SK-N-SH (cell line): ENCODE results near the gene PRPSAP2. TPM values are rescaled to one million over a fixed set of nuclear protein-coding genes. Genes with fewer than 3 reads are reported as not detected.

ENCODE experiments used
- polyA plus RNA-seq, 3 experiments: library from polyadenylated mRNA; depleted of rRNA; stranded (reverse); fragments of >200 nt; gene quantifications; 2 replicates each; pipeline ENCODE4 v1.2.3, GENCODE V29; 2012
- small RNA-seq, 7 experiments: library from RNA; depleted of rRNA; stranded (forward); fragments of <200 nt; gene quantifications; one replicate each; pipeline ENCODE3, GENCODE V24; 2012

The PRPSAP2 gene
- polyA plus RNA-seq, 1 of the 3 experiments (the other 2 are of a cell fraction), result 27.6 TPM

Small RNA genes lying within 50 kb of the gene (small RNA-seq; reads per million reads assigned to genes)
- gene RF00324, result 0 reads per million in 7 experiments

Other genes with a start within 250 kb of the PRPSAP2 start
- gene TBC1D28, start 213.7 kb upstream of the PRPSAP2 start, polyA plus RNA-seq (2012; rRNA removed), result not detected in 2 replicates
- gene FOXO3B, start 175.8 kb upstream of the PRPSAP2 start, polyA plus RNA-seq (2012; rRNA removed), result 3.0 and 3.9 TPM in 2 replicates
- 0.02 and 0.03 TPM in 2 replicates for gene FBXW10, start 114.1 kb upstream of the PRPSAP2 start, polyA plus RNA-seq (2012; rRNA removed)
- 22.9 and 29.3 TPM in 2 replicates for gene TVP23B, start 76.9 kb upstream of the PRPSAP2 start, polyA plus RNA-seq (2012; rRNA removed)
- not detected in 2 replicates for gene SLC5A10, start 94.0 kb downstream of the PRPSAP2 start, polyA plus RNA-seq (2012; rRNA removed)
- 6.4 and 6.5 TPM in 2 replicates for gene FAM83G, start 146.6 kb downstream of the PRPSAP2 start, polyA plus RNA-seq (2012; rRNA removed)
- 0.02 TPM in 1 of 2 replicates, not detected in the other for gene GRAP, start 188.8 kb downstream of the PRPSAP2 start, polyA plus RNA-seq (2012; rRNA removed)